GM19467 (cell line): Measurements from ENCODE around the gene UGT1A3.

Experiments used
- ATAC-seq: cut with Tn5 transposase; IDR thresholded peaks from one replicate; pipeline ENCODE4 v1.9.1; 2021; ENCODE audit warnings: mild to moderate bottlenecking, moderate library complexity; ENCODE audit not compliant: unreplicated experiment

Gene UGT1A3

DNA sequence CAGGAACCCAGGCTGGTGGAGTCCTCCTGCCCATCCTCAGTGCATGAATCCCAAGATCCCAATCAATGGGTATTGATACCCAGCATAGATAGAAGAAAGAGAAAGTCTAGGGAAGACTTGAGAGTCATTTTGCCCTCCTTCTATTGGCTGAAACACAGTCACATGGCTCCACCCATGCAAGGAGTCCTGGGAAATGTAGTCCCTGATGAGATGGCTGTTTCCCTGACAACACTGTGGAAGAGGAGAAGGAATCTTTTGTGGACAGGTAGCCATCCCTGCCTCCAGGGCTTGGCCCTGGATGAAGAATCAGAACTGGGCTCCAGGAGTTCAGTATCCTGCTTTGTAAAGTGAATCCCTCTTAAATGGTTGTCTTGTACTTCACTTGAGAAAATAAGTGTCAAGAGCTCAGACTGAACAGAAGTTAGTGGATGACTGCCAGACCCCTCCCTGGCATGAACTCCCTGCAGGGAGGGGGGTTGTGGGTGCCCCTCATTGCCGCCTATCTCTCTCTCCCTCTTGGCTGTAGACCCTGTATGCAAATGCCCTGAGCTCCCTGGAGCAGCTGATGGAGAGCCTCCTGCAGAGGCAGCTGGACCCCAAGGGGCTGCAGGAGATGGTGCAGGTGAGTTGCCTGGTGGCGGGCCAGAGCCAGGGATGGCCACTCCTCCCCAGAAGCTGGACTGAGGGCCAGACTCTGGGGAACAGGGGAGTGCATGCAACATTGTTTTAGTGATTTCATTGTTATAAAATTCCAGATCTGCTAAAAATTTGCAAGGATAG lies 85.4 kb downstream of the UGT1A3 start:
- no peak for ATAC-seq

DNA sequence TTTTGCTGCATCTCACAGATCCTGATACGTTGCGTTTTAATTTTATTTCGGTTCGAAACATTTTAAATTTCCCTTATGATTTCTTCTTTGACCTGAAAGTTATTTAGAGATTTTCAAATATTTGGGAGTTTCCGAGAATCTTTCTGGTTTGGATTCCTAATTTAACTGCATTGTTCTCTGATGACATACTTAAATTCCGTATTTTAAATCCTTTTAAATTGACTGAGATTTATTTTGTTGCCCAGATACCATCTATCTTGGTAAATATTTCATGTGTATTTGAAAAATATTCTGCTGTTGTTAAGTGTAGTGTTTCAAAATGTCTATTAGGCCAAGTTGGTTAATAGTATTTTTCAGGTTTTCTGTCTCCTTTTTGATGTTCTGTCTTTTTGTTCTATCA lies 87.0 kb downstream of the UGT1A3 start:
- no peak for ATAC-seq

- no peak for ATAC-seq
Observed at GRCh38 chr2:233816334-233816733, 87.5 kb downstream of the UGT1A3 start.

GRCh38 chr2:233816771-233817170 lies 87.9 kb downstream of the UGT1A3 start:
- ATAC-seq, result no peak

GRCh38 chr2:233817361-233817911 lies 88.6 kb downstream of the UGT1A3 start:
- no peak for ATAC-seq

DNA sequence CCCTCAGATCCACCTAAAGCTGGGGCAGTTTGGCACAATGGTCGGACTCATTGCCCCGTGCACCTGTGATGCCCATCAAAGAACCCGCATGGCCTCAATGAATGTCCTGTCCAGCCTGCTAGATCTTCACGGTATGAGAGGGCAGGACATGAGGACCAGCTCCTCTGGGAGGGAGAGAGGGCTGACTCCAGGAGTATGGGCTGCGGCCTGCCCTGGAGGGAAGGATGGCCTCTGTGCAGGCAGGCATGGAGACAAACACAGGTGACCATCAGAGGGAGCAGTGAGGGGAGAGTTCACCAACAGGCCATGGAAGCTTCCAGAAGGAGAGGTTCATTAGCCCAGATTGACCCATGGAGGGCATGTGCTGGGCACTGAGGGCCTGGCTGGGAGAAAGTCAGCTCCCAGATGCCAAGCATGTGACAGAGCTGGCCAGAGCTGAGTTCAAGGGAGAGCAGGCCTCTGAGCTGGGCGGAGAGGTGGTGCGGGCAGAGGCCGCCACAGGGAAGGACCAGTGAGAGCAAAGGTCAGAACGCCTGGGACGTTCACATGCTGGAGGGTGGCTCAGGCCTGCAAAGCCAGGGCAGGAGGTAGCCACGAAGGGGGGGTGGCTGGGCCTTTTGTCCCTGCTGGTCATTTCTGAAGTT lies 89.3 kb downstream of the UGT1A3 start:
- ATAC-seq, result no peak

GRCh38 chr2:233818639-233819621 lies 90.1 kb downstream of the UGT1A3 start:
- ATAC-seq, result no peak

DNA sequence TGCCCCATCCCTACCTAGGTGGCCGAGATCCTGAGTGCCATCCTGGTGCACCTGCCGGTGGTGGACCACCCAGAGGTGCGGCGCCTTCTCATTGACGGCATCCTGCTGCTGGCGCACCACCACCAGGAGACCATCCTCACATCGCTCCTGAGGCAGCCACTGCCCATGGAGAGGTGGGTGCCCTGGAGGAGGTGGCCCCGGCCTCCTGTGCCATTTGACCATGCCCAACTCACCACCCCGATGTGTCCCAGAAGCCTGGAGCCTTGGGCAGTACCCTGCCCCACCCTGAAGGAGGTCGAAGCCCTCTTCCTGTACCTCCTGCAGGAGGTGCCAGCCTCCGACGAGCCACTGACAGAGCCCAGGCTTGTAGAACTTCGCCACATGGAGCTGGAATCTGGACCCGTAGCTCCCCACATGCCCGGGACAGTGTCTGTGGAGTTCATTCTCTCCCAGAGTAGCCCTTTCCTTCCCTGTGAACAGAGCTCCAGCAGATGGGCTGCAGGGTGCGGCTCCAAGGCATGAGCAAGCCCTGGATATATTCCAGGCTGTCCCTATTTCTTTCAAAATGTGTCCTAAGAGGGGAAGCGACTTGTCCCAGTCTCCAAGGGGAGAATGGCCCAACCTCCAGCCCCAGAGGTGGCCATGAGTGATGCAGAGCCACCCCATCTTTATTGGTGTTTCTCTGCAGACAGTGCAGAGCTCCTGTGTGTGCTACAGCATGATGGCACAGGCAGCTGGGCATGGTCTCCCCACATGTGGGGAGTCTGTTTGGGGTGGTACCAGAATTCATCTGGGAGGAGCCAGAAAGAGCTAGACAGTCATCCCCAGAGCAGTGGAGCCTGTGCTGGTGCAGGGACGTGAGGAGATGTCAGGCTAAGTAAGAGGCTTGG lies 91.3 kb downstream of the UGT1A3 start:
- ATAC-seq, result no peak

DNA sequence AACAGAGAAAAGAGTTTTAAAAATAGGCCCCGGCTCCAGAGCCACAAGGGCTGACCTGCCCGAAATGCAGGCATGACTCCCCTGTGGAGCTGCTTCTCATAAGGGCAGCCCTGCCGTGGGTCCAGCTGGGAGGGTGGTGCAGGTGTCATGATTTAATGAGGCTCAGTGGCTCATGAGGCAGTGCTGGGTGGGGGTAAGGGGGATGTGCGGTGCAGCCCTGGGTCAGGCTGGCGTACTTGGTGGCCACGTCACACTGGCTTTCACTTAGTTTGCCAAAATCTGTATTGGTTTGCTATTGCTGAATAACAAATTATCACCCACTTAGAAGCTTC lies 91.9 kb downstream of the UGT1A3 start:
- ATAC-seq, result no peak

GRCh38 chr2:233821196-233821595 lies 92.4 kb downstream of the UGT1A3 start:
- no peak for ATAC-seq

GRCh38 chr2:233821709-233822100 lies 92.9 kb downstream of the UGT1A3 start:
- no peak for ATAC-seq

GRCh38 chr2:233822101-233822771 lies 93.4 kb downstream of the UGT1A3 start:
- ATAC-seq, result no peak
